ENCODE data around the gene MGST2. TPM values are rescaled to one million over a fixed set of nuclear protein-coding genes. Genes with fewer than 3 reads are reported as not detected.

MGST2 gene
- polyA plus RNA-seq, 4 donors: 23.1 to 59.2 (median 56.1) TPM

DNA sequence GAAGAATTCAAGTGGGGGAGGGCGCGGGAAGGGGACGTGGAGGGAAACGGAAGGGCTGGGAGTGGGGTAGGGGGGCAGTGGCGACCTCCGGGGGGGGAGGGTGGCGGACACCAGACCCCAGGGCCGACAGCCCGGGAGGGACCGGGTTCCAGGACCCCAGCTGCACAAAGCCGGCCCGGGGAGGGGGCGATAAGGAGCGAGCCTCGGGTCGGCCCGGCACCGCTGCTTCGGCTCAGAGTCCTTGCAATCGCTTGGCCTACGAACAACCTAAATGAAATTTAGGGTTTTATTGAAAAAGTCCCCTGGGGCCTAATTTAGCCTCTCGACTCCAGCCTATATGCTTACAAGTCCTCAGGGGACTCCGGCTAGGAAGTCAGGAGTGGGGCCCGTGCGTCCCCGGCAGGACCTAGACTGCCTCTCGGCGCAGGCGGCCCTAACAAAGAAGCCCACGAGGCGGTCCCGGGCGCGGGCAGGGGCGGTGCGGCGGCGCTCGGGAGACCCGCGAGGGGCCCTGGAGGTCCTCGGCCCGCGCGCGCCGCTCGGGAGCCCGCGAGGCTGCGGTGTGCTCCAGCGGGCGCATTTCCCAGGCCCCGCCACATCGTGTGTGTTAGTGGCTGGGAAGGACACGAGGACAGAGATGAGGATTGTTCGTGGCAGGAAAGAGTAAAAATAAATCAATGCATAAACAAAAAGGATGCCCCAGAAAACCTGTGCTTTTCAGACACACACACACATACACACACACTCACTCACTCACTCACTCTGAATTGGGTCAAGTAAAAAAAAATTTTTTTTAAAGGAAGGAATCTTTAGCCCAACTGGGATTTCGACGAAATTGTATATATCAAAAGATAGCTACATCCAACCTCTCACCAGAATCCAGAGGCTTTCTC is 70.0 kb downstream of the MGST2 start:
- DNase-seq (ENCODE audit: low read depth in 4 of 4, low spot score in 3 of 4): no peak

DNA sequence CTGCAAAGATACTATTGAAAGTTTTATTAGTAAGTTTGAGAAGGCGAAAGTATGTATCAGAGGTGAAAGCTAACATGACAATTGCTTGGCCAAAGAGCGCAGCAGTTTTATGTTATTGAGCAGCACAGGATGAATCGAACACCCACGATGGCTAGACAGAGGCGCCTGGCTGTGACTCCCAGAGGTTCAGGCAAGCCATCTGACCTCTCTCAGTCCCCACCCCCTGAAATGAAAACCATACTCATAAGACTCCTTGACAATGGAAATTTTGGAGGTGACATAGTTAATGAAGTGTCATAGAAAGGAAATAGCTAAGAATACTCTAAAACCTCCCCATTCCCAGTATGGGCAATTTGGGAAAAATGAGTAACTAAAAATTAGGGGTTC is 70.6 kb downstream of the MGST2 start:
- DNase-seq (ENCODE audit: low read depth in 4 of 4, low spot score in 3 of 4): no peak

DNA sequence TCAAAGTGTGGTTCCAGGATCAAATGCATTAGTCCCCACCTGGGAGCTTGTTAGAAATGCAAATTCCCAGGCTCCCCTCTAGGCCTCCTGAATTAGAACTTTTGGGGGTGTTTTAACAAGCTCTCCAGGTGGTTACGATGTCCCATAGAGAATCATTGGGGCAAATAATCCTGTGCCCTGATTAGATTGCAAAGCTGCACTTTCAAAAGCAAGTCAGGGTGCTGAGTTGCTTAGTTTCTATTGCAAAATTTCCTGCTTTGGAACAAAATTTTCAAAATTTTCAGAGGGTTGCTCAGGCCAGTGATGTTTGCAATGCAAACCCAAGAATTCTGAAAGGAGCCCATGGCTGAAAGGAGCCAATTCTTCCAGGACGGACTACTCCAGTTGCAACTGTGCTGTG is 71.0 kb downstream of the MGST2 start:
- no peak for DNase-seq (ENCODE audit: low read depth in 4 of 4, low spot score in 3 of 4)

DNA sequence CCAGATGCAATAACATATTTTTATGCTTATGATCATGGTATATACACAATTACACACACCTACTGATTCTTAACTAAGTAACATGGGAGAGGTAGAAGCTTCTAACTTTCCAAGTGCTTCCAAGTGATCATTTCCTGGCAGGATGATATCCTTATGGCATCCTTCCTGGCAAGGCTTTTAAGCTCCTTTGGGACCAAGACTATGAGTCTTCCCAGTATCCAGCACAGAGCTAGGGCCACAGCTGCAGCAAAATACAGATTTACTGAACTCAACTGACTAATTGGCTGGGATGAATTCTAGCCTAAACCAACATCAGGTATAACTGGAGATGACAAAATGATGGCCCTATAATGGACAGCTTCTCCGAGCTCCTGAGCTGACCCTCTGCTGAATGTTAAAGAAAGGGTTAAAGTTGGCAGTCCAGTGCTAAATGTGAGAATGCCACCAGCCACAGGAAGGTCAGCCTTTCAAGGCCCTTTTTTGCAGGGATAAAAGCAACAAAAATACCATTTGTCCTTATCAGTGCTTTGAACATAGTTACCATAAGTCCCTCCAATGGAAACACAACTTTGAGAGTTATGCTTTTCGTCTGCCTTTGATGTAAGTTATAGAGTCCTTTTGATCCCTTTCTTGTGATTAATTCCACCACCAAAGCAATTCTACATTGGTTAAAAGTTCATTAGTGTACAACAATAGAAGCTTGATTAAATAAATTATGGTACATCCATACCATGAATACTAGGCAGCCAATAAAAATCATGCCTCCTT is 73.4 kb downstream of the MGST2 start:
- no peak for DNase-seq (ENCODE audit: low read depth in 4 of 4, low spot score in 3 of 4)

DNA sequence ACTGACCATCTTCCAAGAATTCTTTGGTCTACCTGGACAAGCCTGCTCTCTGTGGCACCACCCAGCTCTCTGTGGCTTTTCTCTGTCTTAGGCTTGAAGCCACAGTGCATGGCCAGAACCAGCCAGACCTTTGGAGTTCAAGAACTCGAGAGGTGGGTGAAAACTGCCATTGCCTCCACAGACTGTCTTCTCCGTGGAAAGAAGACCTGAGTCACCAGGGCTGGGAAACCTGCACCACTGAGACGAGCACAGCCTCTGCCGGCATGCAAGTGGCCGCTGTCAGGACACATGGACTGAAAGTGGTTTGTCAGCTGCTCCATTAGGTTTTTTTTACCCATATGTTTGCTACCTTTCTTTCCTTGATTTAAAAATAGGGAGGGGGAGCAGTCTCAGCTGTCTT is 74.5 kb downstream of the MGST2 start:
- DNase-seq (ENCODE audit: low read depth in 4 of 4, low spot score in 3 of 4): no peak

DNA sequence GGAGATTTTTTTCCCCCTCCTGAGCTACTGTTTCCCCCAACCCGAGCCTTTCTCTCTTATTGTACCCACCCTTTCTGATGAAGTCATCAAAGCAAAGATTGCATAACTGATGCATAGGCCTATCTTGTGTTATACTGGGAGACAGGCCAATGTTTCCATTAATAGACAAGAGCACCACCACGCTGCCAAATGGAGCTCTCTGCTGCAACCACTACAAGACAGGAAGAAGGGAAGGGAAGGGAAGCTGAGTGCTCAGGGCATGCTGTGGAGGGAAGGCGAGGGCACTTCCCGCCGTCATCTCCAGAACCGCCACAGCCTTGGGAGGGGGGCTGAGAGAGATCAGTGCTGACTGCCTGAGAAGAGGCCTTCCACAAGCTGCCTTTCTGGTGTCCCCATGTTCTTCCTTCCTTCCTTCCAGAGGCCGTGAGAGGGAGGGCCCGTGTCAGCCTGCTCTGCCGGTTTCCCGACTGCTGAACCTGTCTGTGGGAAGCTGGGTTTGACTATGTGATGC is 75.0 kb downstream of the MGST2 start:
- DNase-seq (ENCODE audit: low read depth in 4 of 4, low spot score in 3 of 4): no peak

DNA sequence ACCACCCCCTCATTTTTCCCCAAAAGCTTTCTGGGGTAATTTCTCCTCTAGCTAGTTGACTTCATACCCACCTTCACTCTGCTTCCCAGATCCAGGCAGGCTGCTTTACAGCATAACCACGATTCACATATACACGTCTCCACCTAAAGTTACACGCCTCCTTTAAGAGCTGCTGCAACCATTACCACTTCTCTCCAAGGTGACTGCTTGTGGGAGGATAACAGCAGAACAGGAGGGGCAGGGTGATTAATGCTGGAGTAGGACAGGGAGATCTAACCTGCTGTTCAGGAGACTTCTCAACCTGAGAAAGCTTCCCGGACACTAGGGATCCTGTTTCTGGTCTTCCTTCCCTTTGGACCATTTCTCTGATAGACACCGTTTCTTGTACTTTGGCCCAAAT is 77.4 kb downstream of the MGST2 start:
- no peak for DNase-seq (ENCODE audit: low read depth in 4 of 4, low spot score in 3 of 4)

DNA sequence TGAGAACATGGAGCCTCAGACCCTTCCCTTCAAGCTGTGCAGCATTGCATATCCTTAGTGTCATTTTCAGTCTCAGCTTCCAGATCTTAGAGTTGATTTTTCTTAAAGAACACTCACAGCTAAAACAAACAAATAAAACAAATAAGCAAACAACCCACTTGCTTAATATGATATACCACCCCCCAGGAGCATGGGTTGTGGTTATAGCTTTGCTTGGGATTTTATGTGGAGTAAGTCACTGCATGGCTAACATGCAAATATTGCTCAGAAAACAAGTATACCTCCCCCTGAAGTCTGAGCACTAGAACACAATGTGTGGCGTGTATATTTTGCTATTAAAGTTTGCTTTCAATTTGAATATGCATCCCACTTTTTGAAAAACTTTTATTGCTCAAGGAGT is 78.6 kb downstream of the MGST2 start:
- no peak for DNase-seq (ENCODE audit: low read depth in 4 of 4, low spot score in 3 of 4)

DNA sequence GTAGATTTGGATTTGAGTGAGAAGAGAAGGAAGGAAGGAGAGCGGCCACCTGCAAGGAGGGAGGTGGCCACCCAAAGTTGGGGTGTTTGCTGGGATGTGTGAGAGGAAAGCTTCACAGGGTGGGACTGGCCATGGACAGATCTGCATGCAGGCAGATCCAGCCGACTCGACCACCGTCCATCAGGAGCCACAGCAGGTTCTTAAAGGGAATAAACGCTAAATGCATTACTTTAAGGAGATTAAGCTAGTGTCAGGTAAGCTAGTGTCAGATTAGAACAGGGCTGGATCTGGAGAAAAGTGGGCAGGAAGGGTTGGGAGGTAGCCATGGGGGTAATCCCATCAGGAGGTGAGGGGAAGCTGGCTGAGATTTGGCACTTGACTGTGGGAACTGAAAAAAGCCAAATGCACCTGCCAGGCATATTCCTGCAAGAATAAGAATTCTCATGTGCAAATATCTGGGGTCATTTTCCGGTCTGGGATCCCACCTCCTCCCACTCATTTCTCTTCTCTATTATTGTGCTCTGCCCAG is 79.6 kb downstream of the MGST2 start:
- DNase-seq (ENCODE audit: low read depth in 4 of 4, low spot score in 3 of 4): no peak

DNA sequence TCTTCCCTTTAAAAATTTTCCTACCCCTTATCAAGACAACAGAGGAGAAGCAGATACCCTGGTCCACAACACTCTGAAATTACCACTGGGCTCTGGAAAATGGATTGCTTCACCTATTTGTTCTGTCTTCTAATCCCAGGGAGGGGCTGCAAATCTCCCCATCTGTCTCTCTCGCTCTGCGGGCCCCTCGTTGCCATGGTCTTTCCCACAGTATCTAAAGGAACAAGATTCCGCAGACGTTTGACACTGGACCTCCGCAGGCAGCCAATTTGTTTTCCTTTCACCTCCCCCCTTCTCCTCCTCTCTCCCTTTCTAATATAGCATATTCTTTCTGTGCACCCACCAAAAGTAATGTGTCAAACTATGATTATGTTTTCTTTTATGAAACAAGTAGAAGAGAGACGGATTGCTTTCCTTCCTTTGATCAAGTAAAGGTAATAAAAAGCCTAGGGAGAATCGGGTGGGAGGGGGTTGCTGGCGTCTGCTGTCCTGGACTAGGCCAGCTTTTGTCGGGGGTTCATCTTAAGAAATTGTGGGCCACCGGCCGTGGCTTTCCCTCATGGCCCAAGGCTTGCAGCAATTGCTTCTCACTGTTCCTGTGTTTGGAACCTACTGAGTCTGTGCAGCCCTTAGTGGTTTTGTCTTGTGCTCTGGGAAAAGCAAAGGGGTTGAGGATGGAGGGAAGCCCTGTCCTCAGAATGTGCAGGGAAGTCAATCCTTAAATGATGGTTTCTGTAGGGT is 81.0 kb downstream of the MGST2 start:
- no peak for DNase-seq (ENCODE audit: low read depth in 4 of 4, low spot score in 3 of 4)

DNA sequence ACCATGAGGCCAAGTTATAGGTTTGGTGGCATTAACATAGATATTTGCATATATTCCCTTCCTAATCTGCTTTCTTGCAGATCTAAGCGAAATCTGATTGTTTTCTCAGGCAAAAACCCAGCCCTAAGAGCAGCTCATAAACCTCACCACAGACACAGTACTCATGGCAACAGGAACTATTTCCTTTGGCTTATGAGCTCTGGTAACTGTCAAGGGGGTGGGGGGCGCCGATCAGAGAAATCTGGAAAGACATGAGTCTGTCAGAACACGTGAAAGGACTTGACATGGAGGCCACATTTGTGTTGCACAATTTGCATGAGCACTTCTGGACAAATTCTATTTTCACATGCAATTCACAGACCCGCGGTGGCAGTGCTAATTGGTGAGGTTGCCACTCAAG is 83.7 kb downstream of the MGST2 start:
- no peak for DNase-seq (ENCODE audit: low read depth in 4 of 4, low spot score in 3 of 4)

DNA sequence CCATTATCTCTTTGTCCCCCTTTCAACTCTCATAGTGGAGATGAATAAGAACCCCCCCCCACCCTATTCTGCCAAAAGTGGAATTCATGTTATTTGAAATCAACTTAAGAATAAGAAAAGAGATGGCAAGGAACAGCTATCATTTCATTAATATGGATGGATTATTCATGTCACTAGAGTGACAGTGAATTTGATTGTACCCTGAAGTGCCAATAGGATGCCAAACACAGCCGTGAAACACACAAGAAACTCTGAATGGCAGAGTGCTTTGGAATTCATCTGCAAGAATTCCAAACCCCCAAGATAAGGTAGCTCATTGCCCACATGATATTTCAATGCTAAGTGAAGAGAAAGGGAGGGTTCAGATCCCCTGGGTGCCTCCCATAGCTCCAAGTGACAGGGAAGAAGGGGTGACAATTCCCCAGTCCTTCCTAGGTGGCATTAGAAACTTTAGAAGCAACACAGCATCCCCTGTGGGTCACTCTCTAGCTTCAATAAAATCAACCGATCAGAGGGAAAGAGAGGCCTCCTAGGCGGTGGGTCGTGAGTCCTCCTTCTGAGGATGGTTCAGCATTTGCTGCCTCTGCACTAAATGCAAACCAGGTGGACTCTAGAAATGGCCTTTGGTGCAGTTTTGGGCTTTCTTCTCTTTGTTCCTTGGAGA is 84.3 kb downstream of the MGST2 start:
- DNase-seq (ENCODE audit: low read depth in 4 of 4, low spot score in 3 of 4): no peak

DNA sequence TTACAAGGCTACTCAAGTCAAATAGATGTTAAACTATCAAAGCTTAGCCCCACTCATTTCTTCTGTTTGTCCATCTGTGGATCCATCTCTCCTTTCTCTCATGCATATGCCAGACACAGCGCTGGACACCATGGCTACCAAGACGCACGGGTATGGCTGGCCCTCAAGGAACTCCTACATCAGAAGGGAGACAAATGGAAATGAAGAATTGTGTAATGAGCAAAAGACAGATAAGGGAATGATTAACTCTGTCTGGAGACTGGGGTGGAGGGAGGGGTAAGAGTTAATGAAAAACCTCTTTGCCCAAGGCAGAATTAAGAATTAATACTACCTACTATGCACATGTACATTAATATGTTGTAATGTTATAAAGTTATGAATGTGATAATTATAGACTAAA is 88.1 kb downstream of the MGST2 start:
- DNase-seq (ENCODE audit: low read depth in 4 of 4, low spot score in 3 of 4): no peak

Other genes with a start within 250 kb of the MGST2 start
- 10 to 100 TPM; 11.4 to 16.0 (median 13.6) TPM for gene RAB33B, start 211.7 kb upstream of the MGST2 start, polyA plus RNA-seq (ENCODE audit: insufficient read length in 4 of 4)
- gene SETD7, start 109.6 kb upstream of the MGST2 start, polyA plus RNA-seq (ENCODE audit: insufficient read length in 4 of 4): 10 to 100 TPM; 11.6 to 32.3 (median 15.4) TPM

All from left renal pelvis (tissue), 4 donors.